AG08395 (cell line): ENCODE measurements around the gene ENPP1.
A peak's percentile ranks its signal among the peaks of the same experiment; 100 is the strongest.

ENCODE experiments used
- DNase-seq: peaks from one replicate; pipeline ENCODE4 v3.0.0; 2012; ENCODE audit warnings: mixed read lengths, low spot score

The ENPP1 gene

GRCh38 chr6:131787079-131787478 lies 20.7 kb upstream of the ENPP1 start:
- DNase-seq: peak; percentile 27

- DNase-seq: peak; percentile 39
Observed at GRCh38 chr6:131787766-131788712, 19.8 kb upstream of the ENPP1 start.

GRCh38 chr6:131789219-131789618 lies 18.6 kb upstream of the ENPP1 start:
- DNase-seq: no peak

- DNase-seq: no peak
Observed at GRCh38 chr6:131791476-131791875, 16.3 kb upstream of the ENPP1 start.

- peak; percentile 17 for DNase-seq
Observed at GRCh38 chr6:131792091-131792496, 15.7 kb upstream of the ENPP1 start.

GRCh38 chr6:131795366-131795765 lies 12.5 kb upstream of the ENPP1 start:
- DNase-seq: no peak

- no peak for DNase-seq
Observed at GRCh38 chr6:131802347-131802746, 5.5 kb upstream of the ENPP1 start.

- no peak for DNase-seq
Observed at GRCh38 chr6:131803007-131803769, 4.6 kb upstream of the ENPP1 start.

- DNase-seq: no peak
Observed at GRCh38 chr6:131804131-131804530, 3.7 kb upstream of the ENPP1 start.

GRCh38 chr6:131807321-131807643 lies 538 bp upstream of the ENPP1 start:
- DNase-seq: no peak

- no peak for DNase-seq
Observed at GRCh38 chr6:131808460-131809269, 845 bp downstream of the ENPP1 start.

GRCh38 chr6:131811500-131811899 lies 3.7 kb downstream of the ENPP1 start:
- DNase-seq: no peak

- DNase-seq: no peak
Observed at GRCh38 chr6:131813991-131814390, 6.2 kb downstream of the ENPP1 start.

GRCh38 chr6:131816869-131817268 lies 9.0 kb downstream of the ENPP1 start:
- no peak for DNase-seq

- DNase-seq: no peak
Observed at GRCh38 chr6:131819572-131820124, 11.8 kb downstream of the ENPP1 start.

GRCh38 chr6:131821010-131821807 lies 13.4 kb downstream of the ENPP1 start:
- DNase-seq: no peak

- no peak for DNase-seq
Observed at GRCh38 chr6:131822119-131822518, 14.3 kb downstream of the ENPP1 start.

GRCh38 chr6:131823276-131823902 lies 15.6 kb downstream of the ENPP1 start:
- peak; percentile 3 for DNase-seq

- no peak for DNase-seq
Observed at GRCh38 chr6:131825946-131826345, 18.1 kb downstream of the ENPP1 start.

GRCh38 chr6:131828080-131828479 lies 20.3 kb downstream of the ENPP1 start:
- DNase-seq: peak; percentile 31

- DNase-seq: no peak
Observed at GRCh38 chr6:131828951-131829350, 21.1 kb downstream of the ENPP1 start.
